ENCODE results near the gene BCL2L11. TPM values are rescaled to one million over a fixed set of nuclear protein-coding genes. Genes with fewer than 3 reads are reported as not detected.

BCL2L11 gene
- total and polyA plus RNA-seq, 2 experiments from 2014 or later, result 10.6 to 22.5 TPM

GRCh38 chr2:111140815-111141214, 20.1 kb downstream of the BCL2L11 start:
- Histone ChIP-seq H3K4me1 (ENCODE audit: insufficient read depth) (no peaks in the 10 kb centered on the region), H3K36me3 (ENCODE audit: insufficient read depth) (peaks cover 5% of the 10 kb centered on the region; the same call in 1 of the 2 replicates), H3K4me3 (no peak overlapping the region), H3K4me2 (no peak overlapping the region), H3K9me2 (ENCODE audit: insufficient read depth) (no peaks in the 10 kb centered on the region), H3K27ac (ENCODE audit: low read depth) (no peak overlapping the region), H2AFZ (no peak overlapping the region), H3K27me3 (ENCODE audit: insufficient read depth) (no peaks in the 10 kb centered on the region), H3K79me2 (replicated peaks; ENCODE audit: insufficient read depth) (peaks cover 85% of the 10 kb centered on the region), H4K20me1 (replicated peaks; ENCODE audit: insufficient read depth) (peaks cover 34% of the 10 kb centered on the region), H3F3A (replicated peaks; ENCODE audit: low read depth) (no peaks in the 10 kb centered on the region)
- H3K27ac Mint-ChIP-seq, result no peak overlapping the region
- peaks cover 49% of the 10 kb centered on the region for H3K36me3 Mint-ChIP-seq (ENCODE audit: low read depth)
- no peak for ATAC-seq
- H3K9me3 Mint-ChIP-seq, result no peaks in the 10 kb centered on the region
- H3K4me1 Mint-ChIP-seq, result peaks cover 11% of the 10 kb centered on the region; the same call in 1 of the 3 replicates
- H3K4me3 Mint-ChIP-seq, result no peak overlapping the region
- no peak for TF ChIP-seq ZNF331 (CRISPR knock-in tag; IDR thresholded peaks at IDR 0.05; ENCODE audit: low read depth)
- TF ChIP-seq JUNB (IDR thresholded peaks at IDR 0.05; ENCODE audit: unreplicated experiment), result no peak
- TF ChIP-seq ZNF462 (CRISPR knock-in tag; IDR thresholded peaks at IDR 0.05), result no peak
- DNase-seq (ENCODE audit: low spot score), result no peak
- H3K27me3 Mint-ChIP-seq (ENCODE audit: insufficient read depth, low read depth, poor library complexity), result peaks cover 4% of the 10 kb centered on the region

GRCh38 chr2:111142101-111142500, 21.4 kb downstream of the BCL2L11 start:
- Histone ChIP-seq H3K27ac (ENCODE audit: low read depth) (no peak overlapping the region), H3K9me2 (ENCODE audit: insufficient read depth) (no peaks in the 10 kb centered on the region), H3K4me2 (no peak overlapping the region), H3K79me2 (replicated peaks; ENCODE audit: insufficient read depth) (peaks cover 84% of the 10 kb centered on the region), H3K4me3 (no peak overlapping the region), H3F3A (replicated peaks; ENCODE audit: low read depth) (no peaks in the 10 kb centered on the region), H4K20me1 (replicated peaks; ENCODE audit: insufficient read depth) (peaks cover 24% of the 10 kb centered on the region), H3K36me3 (ENCODE audit: insufficient read depth) (peaks cover 5% of the 10 kb centered on the region; the same call in 1 of the 2 replicates), H3K4me1 (ENCODE audit: insufficient read depth) (no peaks in the 10 kb centered on the region), H2AFZ (no peak overlapping the region), H3K27me3 (ENCODE audit: insufficient read depth) (no peaks in the 10 kb centered on the region)
- Mint-ChIP-seq H3K27me3 (ENCODE audit: insufficient read depth, low read depth, poor library complexity) (no peaks in the 10 kb centered on the region), H3K4me1 (peaks cover 13% of the 10 kb centered on the region; the same call in 2 of the 3 replicates), H3K27ac (no peak overlapping the region), H3K4me3 (no peak overlapping the region), H3K9me3 (no peaks in the 10 kb centered on the region), H3K36me3 (ENCODE audit: low read depth) (peaks cover 45% of the 10 kb centered on the region)
- DNase-seq (ENCODE audit: low spot score) (no peak), ATAC-seq (no peak)
- no peak for TF ChIP-seq ZNF114 (CRISPR knock-in tag; IDR thresholded peaks at IDR 0.05)
- TF ChIP-seq ZNF462 (CRISPR knock-in tag; IDR thresholded peaks at IDR 0.05), result no peak
- TF ChIP-seq ZNF331 (CRISPR knock-in tag; IDR thresholded peaks at IDR 0.05; ENCODE audit: low read depth), result no peak
- no peak for TF ChIP-seq CREB1 (CRISPR knock-in tag; IDR thresholded peaks at IDR 0.05; ENCODE audit: low read depth)
- TF ChIP-seq STAT1 (IDR thresholded peaks at IDR 0.05; ENCODE audit: unreplicated experiment), result no peak
